ENCODE data around the gene PSME3. TPM values are rescaled to one million over a fixed set of nuclear protein-coding genes. Genes with fewer than 3 reads are reported as not detected.

Gene PSME3
- total RNA-seq, 2 donors from 2014 or later, result 41.2 to 51.6 TPM

DNA sequence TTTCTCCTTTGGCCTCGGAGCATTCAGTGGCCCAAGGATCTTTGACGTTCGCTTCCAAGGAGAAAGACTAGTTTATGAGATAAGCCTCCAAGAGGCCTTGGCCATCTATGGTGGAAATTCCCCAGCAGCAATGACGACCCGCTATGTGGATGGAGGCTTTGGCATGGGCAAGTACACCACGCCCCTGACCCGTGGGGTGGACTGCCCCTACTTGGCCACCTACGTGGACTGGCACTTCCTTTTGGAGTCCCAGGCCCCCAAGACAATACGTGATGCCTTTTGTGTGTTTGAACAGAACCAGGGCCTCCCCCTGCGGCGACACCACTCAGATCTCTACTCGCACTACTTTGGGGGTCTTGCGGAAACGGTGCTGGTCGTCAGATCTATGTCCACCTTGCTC, 19.2 kb downstream of the PSME3 start:
- DNase-seq (no peak), ATAC-seq (no peak)
- no peaks in the 10 kb centered on the region for H3K27me3 ChIP-seq
- TF ChIP-seq POLR2A (IDR thresholded peaks at IDR 0.05), result no peak
- TF ChIP-seq, protein P1, sequence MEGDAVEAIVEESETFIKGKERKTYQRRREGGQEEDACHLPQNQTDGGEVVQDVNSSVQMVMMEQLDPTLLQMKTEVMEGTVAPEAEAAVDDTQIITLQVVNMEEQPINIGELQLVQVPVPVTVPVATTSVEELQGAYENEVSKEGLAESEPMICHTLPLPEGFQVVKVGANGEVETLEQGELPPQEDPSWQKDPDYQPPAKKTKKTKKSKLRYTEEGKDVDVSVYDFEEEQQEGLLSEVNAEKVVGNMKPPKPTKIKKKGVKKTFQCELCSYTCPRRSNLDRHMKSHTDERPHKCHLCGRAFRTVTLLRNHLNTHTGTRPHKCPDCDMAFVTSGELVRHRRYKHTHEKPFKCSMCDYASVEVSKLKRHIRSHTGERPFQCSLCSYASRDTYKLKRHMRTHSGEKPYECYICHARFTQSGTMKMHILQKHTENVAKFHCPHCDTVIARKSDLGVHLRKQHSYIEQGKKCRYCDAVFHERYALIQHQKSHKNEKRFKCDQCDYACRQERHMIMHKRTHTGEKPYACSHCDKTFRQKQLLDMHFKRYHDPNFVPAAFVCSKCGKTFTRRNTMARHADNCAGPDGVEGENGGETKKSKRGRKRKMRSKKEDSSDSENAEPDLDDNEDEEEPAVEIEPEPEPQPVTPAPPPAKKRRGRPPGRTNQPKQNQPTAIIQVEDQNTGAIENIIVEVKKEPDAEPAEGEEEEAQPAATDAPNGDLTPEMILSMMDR (IDR thresholded peaks at IDR 0.05), result no peak
- H3K36me3 ChIP-seq (replicated peaks in 1 of 2; ENCODE audit: insufficient read depth in 1 of 2, low read depth in 2 of 2), result no peaks in the 10 kb centered on the region
- no peak overlapping the region for H3K27ac ChIP-seq
- H3K9me3 ChIP-seq, result no peaks in the 10 kb centered on the region
- intact Hi-C loops (cut with DNase I), result no loop called here
- H3K4me1 ChIP-seq, result peaks cover 9% of the 10 kb centered on the region
- WGBS, 2 donors, result 77 to 86% methylated on average over 9 to 15 of the region's 15 CpGs
- no peak overlapping the region for H3K4me3 ChIP-seq

DNA sequence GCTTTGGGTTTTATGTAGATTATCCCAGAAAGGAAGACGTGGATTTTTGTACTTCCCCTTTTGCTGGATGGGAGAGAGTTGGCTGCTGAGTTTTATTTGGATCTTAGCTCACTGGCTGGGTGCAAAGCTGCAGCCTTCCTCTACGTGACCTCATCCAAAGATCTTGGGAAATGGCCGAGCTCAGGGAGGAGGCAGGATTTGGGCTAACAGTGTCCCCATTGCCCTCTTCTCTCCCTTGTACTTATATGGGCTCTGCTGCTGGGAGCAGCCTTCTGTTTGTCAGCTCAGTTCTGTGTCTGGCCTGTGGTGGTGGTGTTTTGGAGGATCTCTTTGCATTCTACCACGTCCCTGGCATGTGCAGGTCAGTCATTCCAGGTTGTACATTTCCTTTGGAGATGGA, 19.8 kb downstream of the PSME3 start:
- H3K4me3 ChIP-seq, result no peak overlapping the region
- peaks cover 9% of the 10 kb centered on the region for H3K4me1 ChIP-seq
- intact Hi-C loops (cut with DNase I), result no loop called here
- no peaks in the 10 kb centered on the region for H3K27me3 ChIP-seq
- H3K27ac ChIP-seq, result no peak overlapping the region
- ATAC-seq (no peak), DNase-seq (no peak)
- TF ChIP-seq POLR2A (IDR thresholded peaks at IDR 0.05), result no peak
- TF ChIP-seq, protein P1 (IDR thresholded peaks at IDR 0.05), result no peak
- no peaks in the 10 kb centered on the region for H3K36me3 ChIP-seq (replicated peaks in 1 of 2; ENCODE audit: insufficient read depth in 1 of 2, low read depth in 2 of 2)
- 50 to 62% methylated on average over 4 of the region's 4 CpGs for WGBS, 2 donors
- no peaks in the 10 kb centered on the region for H3K9me3 ChIP-seq

DNA sequence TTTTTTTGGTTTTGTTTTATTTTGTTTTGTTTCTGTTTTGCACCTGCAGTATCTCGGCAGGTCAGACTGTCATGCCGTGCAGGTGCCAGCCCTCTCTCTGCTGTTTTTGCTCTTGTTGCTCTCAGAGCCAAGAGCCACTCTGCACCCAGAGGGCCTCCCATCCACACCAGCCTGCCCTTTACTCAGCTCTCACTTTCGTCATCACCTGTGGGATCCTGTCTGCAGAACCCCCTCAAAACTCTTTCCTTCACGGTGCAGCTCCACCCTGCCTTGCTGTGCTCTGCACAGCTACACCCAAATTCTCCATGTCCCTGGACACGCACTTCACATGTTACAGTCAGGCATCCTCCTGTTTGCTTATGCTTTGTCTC, 20.4 kb downstream of the PSME3 start:
- ATAC-seq, result no peak
- no peaks in the 10 kb centered on the region for H3K36me3 ChIP-seq (replicated peaks in 1 of 2; ENCODE audit: insufficient read depth in 1 of 2, low read depth in 2 of 2)
- H3K4me3 ChIP-seq, result no peak overlapping the region
- H3K27ac ChIP-seq, result no peak overlapping the region
- TF ChIP-seq, protein P1 (IDR thresholded peaks at IDR 0.05), result no peak
- no peak for TF ChIP-seq POLR2A (IDR thresholded peaks at IDR 0.05)
- no peaks in the 10 kb centered on the region for H3K9me3 ChIP-seq
- H3K27me3 ChIP-seq, result no peaks in the 10 kb centered on the region
- H3K4me1 ChIP-seq, result peaks cover 9% of the 10 kb centered on the region
- 77 to 84% methylated on average over 5 of the region's 5 CpGs for WGBS, 2 donors
- intact Hi-C loops (cut with DNase I), result no loop called here
- no peak for DNase-seq

DNA sequence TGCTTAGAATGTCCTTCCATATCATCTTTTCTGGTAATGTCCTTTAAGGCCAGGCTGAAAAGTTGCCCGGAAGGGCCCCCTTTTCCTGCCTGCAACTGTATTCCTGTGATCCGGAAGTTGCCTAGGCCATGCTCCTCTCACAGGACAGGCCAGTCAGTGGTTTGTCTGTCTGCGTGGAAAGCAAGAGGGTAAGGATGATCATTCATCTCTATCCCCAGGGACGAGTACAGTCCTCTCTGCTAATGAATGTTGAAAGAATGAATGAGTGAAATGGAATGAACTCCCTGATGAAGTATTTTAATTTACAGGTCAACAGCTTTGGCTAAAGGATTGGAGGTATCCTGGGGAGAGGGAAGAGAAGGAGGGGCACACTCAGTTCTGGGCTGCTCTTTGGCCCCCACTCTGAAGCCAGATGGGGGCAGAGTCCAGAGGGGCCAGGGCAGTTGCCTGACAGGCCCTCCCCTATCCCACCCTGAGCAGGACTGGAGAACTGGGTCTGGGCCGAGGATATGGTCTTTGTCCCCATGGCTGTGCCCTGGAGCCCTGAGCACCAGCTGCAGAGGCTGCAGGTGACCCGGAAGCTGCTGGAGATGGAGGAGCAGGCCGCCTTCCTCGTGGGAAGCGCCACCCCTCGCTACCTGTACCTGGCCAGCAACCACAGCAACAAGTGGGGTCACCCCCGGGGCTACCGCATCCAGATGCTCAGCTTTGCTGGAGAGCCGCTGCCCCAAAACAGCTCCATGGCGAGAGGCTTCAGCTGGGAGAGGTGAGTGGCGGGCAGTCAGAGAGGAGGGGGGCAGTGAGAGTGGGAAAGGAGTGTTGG, 21.0 kb downstream of the PSME3 start:
- H3K4me1 ChIP-seq, result peaks cover 9% of the 10 kb centered on the region
- WGBS, 2 donors, result 82 to 84% methylated on average over 10 to 15 of the region's 15 CpGs
- no peaks in the 10 kb centered on the region for H3K36me3 ChIP-seq (replicated peaks in 1 of 2; ENCODE audit: insufficient read depth in 1 of 2, low read depth in 2 of 2)
- TF ChIP-seq POLR2A (IDR thresholded peaks at IDR 0.05), result no peak
- TF ChIP-seq, protein P1 (IDR thresholded peaks at IDR 0.05), result no peak
- ATAC-seq, result no peak
- H3K4me3 ChIP-seq, result no peak overlapping the region
- intact Hi-C loops (cut with DNase I), result no loop called here
- H3K9me3 ChIP-seq, result no peaks in the 10 kb centered on the region
- no peak for DNase-seq
- no peak overlapping the region for H3K27ac ChIP-seq
- H3K27me3 ChIP-seq, result no peaks in the 10 kb centered on the region

Data from body of pancreas (tissue), 4 donors.